GM19455 (cell line): Measurements from ENCODE around the gene BTG2.
A peak's percentile ranks its signal among the peaks of the same experiment; 100 is the strongest.
"Not testable (repeated sequence)": the region's sequence is repeated elsewhere in the genome, so short reads cannot be mapped to it uniquely, and the experiment has no call there.

Experiments
- ATAC-seq: cut with Tn5 transposase; IDR thresholded peaks from one replicate; pipeline ENCODE4 v1.9.1; 2021; ENCODE audit not compliant: unreplicated experiment

Gene BTG2

GRCh38 chr1:203314025-203314759, 8.9 kb downstream of the BTG2 start:
- ATAC-seq, result not testable (repeated sequence)

GRCh38 chr1:203316626-203317093, 11.3 kb downstream of the BTG2 start:
- ATAC-seq, result no peak

GRCh38 chr1:203317429-203318228, 12.3 kb downstream of the BTG2 start:
- ATAC-seq, result no peak

DNA sequence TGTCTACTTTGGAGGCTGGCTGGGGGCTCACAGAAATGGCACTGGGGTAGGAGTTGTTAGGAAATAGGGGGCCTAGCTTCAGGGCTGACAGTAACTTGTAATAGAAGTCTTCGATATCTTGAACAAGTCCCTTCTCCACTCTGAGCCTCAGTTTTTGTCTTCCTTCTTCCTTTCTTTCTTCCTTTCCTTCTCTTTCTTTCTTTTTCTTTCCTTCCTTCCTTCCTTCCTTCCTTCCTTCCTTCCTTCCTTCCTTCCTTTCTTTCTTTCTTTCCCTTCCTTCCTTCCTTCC, 12.9 kb downstream of the BTG2 start:
- no peak for ATAC-seq

GRCh38 chr1:203320591-203321272, 15.4 kb downstream of the BTG2 start:
- ATAC-seq, result peak; percentile 69

DNA sequence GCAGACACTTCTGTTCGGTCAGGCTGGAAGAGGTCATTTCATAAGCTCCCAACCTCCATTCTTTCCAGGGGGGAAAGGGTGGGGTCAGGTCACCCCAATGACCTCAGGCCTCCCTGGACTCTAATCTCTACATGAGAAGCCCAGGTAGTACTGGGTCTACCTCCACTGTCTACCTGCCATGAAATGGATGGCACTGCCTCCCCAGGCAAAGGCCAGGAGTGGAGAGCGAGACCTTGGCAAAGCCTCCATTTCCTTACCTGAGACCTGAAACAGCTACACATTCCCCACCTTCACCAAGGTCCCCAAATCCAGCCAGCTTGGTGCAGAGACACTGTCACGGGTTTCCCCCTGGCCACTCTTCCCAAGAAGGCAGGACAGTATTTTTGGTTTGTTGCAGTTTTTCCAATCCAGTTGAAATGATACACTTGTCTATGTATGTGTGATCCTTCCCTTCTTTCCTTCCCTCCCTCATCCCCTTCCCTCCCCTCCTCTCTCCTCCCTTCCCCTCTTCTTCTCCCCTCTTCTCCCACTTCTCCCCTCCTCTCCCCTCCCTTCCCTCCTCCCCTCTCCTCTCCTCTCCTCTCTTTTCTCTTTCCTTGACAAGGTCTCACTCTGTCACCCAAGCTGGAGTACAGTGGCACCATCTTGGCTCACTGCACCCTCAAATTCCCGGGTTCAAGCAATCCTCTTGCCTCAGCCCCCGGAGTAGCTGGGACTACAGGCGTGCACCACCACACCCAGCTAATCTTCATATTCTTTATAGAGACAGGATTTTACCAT, 16.1 kb downstream of the BTG2 start:
- no peak for ATAC-seq

GRCh38 chr1:203322500-203323179, 17.3 kb downstream of the BTG2 start:
- no peak for ATAC-seq

DNA sequence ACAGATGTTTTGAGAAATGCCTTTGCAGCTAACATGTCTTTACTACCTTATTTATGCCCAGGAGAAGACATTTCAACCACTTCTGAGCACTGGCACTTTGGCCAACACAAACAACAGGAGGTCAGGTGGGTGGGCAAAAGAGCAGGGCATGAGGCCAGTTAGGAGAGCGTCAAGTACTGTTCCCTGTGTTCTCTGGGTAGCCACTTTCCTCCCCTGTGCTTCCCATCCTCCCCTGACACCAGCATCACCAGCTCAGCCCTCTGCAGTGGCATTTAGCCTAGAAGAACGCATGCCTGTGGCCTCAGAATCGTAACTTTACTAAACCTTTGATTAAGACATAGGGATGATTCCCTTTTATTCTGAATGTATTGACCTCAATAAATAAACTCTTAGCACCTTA, 18.3 kb downstream of the BTG2 start:
- ATAC-seq, result no peak

DNA sequence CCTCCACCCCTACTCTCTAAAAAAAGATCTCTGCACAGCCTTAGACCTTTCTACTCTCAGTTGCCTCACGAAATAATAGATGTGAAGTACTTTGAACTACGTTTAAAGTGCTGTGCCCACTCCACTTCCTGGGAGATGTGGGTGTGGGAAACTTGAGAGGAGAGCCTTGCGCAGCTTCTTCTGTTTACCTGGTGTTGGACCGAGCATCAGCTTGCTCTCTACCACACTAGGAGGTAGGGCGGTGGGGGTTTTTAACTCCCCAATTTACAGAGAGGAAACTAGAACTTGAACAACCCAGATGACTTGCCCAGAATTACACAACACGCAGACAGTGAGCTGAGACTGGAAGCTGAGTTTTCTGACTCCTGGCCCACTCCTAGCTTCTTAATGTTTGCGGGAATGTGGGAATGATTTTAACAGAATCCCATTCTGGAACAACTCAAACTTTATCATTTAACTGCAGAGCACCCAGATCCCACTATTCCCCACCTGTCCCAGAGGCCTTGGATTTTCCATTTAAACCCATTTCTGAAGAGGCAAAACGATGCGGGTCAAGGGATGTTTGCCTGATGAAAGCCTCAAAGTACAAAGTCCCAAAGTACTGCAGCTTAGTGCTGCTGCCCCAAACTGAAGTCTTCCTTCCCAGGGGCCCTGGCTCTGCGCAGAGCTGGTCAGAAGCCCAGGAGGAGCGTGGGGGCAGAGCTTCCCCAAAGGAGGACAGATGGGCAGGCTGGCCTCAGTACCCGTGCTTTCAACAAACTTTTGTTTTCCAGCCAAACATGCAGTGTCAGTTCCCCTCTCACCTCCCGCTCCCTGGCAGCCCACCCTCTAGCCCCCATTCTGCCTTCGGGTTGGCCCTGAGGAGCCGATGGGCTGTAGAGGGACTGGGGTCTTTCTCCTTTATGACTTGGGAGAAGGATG, 19.0 kb downstream of the BTG2 start:
- ATAC-seq, result no peak

DNA sequence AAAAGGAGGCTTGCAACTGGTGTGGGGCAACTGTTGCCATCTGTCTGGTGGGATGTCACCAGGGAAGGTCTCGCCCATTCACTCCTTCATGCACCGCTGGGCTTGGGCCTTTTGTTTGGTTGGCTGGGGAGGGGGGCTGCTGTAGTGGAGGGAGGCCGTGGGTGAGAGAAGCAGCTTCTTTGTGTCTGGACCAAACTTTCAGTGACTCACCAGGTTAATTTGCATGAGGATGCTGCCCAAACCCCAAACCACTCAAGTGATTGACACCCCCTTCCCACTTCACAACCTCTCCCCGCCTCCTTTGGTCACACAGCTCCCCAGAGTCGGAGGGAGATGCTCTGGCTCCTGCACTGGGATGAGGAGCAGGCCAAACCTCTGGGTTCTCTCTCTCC, 19.7 kb downstream of the BTG2 start:
- no peak for ATAC-seq

- ATAC-seq, result no peak
Measured at GRCh38 chr1:203325418-203326091, 20.2 kb downstream of the BTG2 start.

- ATAC-seq, result peak; percentile 70
Measured at GRCh38 chr1:203326830-203327683, 21.7 kb downstream of the BTG2 start.

DNA sequence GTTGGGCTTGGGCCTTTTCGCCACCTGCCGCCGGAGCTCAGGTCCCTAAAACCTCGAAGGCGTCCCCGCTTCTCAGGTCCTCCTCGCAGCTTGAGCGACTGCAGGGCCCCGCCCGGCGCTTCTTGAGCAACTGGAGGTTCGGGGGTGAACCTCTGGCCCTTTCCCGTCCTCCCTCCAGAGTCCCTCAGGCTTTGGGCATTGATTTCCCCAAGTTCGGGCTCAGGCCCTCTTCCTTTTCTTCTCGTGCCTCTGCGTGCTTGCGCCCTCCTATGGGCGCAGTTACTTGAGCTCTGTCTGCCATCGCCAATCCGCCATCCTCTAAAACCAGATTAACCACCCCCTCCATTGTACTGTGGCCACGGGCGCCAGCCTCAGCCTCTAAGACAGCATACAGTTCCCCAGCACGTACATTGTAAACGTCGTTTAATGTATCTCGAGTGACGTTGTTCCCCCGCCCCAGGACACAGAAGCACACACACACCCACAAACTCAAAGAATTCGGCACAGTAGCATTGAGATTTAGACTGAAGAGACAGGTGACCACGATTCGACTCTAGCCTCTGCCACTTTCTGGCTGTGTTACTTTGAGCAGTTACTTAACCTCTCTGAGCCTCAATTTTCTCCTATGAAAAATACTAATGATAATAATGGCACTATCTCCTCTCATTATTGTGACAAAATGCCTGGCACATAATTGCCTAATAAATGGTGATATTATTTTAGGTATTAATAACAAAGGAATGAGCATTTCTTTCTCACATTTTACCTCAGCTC, 22.6 kb downstream of the BTG2 start:
- peak; percentile 32 for ATAC-seq

GRCh38 chr1:203328714-203329122, 23.4 kb downstream of the BTG2 start:
- no peak for ATAC-seq

GRCh38 chr1:203331224-203331623, 25.9 kb downstream of the BTG2 start:
- no peak for ATAC-seq

DNA sequence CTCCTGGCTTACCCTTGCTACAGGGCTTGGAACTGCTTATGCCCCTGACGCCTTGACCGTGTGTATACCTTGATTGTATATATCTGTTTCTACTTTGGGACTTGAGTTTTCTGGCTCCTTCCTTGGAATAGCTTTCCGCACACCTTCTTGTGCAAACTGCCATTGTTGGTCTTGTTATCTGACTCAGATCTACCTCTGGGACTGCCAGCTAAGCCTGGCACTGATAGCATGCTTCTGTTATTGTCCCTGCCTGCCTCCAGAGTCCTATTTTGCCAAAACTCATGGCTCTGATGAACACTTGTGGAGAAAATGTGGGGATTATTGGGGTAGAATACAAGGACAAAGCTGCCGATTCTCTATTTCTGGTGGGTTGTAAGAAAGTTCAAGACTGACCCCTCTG, 30.2 kb downstream of the BTG2 start:
- ATAC-seq, result no peak

DNA sequence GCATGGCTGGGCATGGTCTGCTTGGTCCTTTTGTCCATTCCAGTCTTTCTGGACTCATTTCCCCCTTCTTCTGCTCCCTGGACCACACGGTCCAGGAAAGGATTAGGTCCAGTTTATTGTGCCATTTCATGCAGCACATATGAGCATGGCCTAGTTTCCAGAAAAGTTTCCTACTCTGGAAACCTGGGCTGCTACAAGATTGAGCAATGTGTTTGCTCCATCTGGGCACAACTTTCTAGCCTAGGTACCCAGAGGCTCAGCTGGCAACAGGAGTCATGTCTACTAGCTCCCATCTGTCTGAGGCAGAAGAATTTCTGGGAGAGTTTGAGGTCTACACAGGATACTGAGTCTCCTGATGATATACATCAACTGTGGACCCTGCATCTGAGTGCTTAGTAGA, 30.8 kb downstream of the BTG2 start:
- ATAC-seq, result no peak
